ENCODE results near the gene DTX2. TPM values are rescaled to one million over a fixed set of nuclear protein-coding genes. Genes with fewer than 3 reads are reported as not detected.
A peak's percentile ranks its signal among the peaks of the same experiment; 100 is the strongest.
"Not testable (repeated sequence)": the region's sequence is repeated elsewhere in the genome, so short reads cannot be mapped to it uniquely, and the experiment has no call there.

The DTX2 gene
- total RNA-seq, 1 experiment from 2014 or later, result 11.5 TPM

- not testable (repeated sequence) for H3K4me1 ChIP-seq; H3K27me3 ChIP-seq; H3K4me3 ChIP-seq; H3K36me3 ChIP-seq; H3K27ac ChIP-seq; DNase-seq; H3K9me3 ChIP-seq (replicated peaks)
Observed at GRCh38 chr7:76497918-76498582, 36.5 kb downstream of the DTX2 start.

GRCh38 chr7:76498583-76499200 is 37.2 kb downstream of the DTX2 start:
- H3K9me3 ChIP-seq (replicated peaks); DNase-seq; H3K4me1 ChIP-seq; H3K27ac ChIP-seq; H3K27me3 ChIP-seq; H3K36me3 ChIP-seq; H3K4me3 ChIP-seq: not testable (repeated sequence)

- H3K4me1 ChIP-seq; DNase-seq; H3K27ac ChIP-seq; H3K9me3 ChIP-seq (replicated peaks); H3K4me3 ChIP-seq; H3K27me3 ChIP-seq; H3K36me3 ChIP-seq: not testable (repeated sequence)
Observed at GRCh38 chr7:76499201-76499923, 37.9 kb downstream of the DTX2 start.

GRCh38 chr7:76499924-76500241 is 38.4 kb downstream of the DTX2 start:
- H3K27me3 ChIP-seq; H3K9me3 ChIP-seq (replicated peaks); H3K4me3 ChIP-seq; DNase-seq; H3K4me1 ChIP-seq; H3K36me3 ChIP-seq; H3K27ac ChIP-seq: not testable (repeated sequence)

- not testable (repeated sequence) for H3K36me3 ChIP-seq; H3K27me3 ChIP-seq; H3K4me1 ChIP-seq; H3K4me3 ChIP-seq; DNase-seq; H3K9me3 ChIP-seq (replicated peaks); H3K27ac ChIP-seq
Observed at GRCh38 chr7:76502224-76502623, 40.7 kb downstream of the DTX2 start.

GRCh38 chr7:76502836-76503235 is 41.3 kb downstream of the DTX2 start:
- H3K36me3 ChIP-seq; H3K4me1 ChIP-seq; H3K27me3 ChIP-seq; H3K4me3 ChIP-seq; H3K9me3 ChIP-seq (replicated peaks); DNase-seq; H3K27ac ChIP-seq: not testable (repeated sequence)

- H3K4me1 ChIP-seq; H3K27me3 ChIP-seq; DNase-seq; H3K9me3 ChIP-seq (replicated peaks); H3K27ac ChIP-seq; H3K4me3 ChIP-seq; H3K36me3 ChIP-seq: not testable (repeated sequence)
Observed at GRCh38 chr7:76503244-76503643, 41.7 kb downstream of the DTX2 start.

- not testable (repeated sequence) for H3K27me3 ChIP-seq; DNase-seq; H3K27ac ChIP-seq; H3K9me3 ChIP-seq (replicated peaks); H3K36me3 ChIP-seq; H3K4me3 ChIP-seq
- peaks cover 11% of the 10 kb centered on the region for H3K4me1 ChIP-seq
Observed at GRCh38 chr7:76504351-76505167, 43.0 kb downstream of the DTX2 start.

- H3K27ac ChIP-seq, result no peak overlapping the region; the same call in 1 of the 2 replicates
Observed at GRCh38 chr7:76505168-76506080, 43.9 kb downstream of the DTX2 start.

GRCh38 chr7:76506081-76506440 is 44.6 kb downstream of the DTX2 start:
- no peaks in the 10 kb centered on the region for H3K9me3 ChIP-seq (replicated peaks)
- peak overlapping the region; percentile 18; the same call in 1 of the 2 replicates for H3K27ac ChIP-seq
- no peak overlapping the region for H3K4me3 ChIP-seq
- no peaks in the 10 kb centered on the region for H3K36me3 ChIP-seq
- H3K4me1 ChIP-seq, result peaks cover 23% of the 10 kb centered on the region
- peak; percentile 17 to 47 for DNase-seq
- no peaks in the 10 kb centered on the region for H3K27me3 ChIP-seq

More at GRCh38 chr7:76505168-76506080, 43.9 kb downstream of the DTX2 start:
- DNase-seq, result no peak
- Histone ChIP-seq H3K9me3 (replicated peaks) (no peaks in the 10 kb centered on the region), H3K36me3 (no peaks in the 10 kb centered on the region), H3K27me3 (no peaks in the 10 kb centered on the region), H3K4me1 (peaks cover 20% of the 10 kb centered on the region), H3K4me3 (no peak overlapping the region)

GRCh38 chr7:76506643-76507042 is 45.1 kb downstream of the DTX2 start:
- Histone ChIP-seq H3K4me1 (peaks cover 23% of the 10 kb centered on the region), H3K27ac (peak overlapping the region; percentile 18; the same call in 1 of the 2 replicates)
- H3K27me3 ChIP-seq; H3K36me3 ChIP-seq; H3K9me3 ChIP-seq (replicated peaks); H3K4me3 ChIP-seq: not testable (repeated sequence)
- peak in 1 of 2 experiments; percentile 1 for DNase-seq

- H3K27me3 ChIP-seq, result no peaks in the 10 kb centered on the region
- H3K27ac ChIP-seq, result no peak overlapping the region
- H3K4me3 ChIP-seq, result no peak overlapping the region
- H3K9me3 ChIP-seq (replicated peaks), result no peaks in the 10 kb centered on the region
- peaks cover 23% of the 10 kb centered on the region for H3K4me1 ChIP-seq
- no peaks in the 10 kb centered on the region for H3K36me3 ChIP-seq
- DNase-seq, result peak in 1 of 2 experiments; percentile 3
Observed at GRCh38 chr7:76507723-76508406, 46.4 kb downstream of the DTX2 start.

- peak within 1 kb of the TSS; percentile 12; the same call in 1 of the 2 replicates for H3K27ac ChIP-seq
- H3K36me3 ChIP-seq, result no peaks in the 10 kb centered on the region
- no peaks in the 10 kb centered on the region for H3K9me3 ChIP-seq (replicated peaks)
- DNase-seq, result peak; percentile 70 to 71
- H3K27me3 ChIP-seq, result no peaks in the 10 kb centered on the region
- peaks cover 28% of the 10 kb centered on the region for H3K4me1 ChIP-seq
- H3K4me3 ChIP-seq, result peak within 1 kb of the TSS; percentile 13
Observed at GRCh38 chr7:76509931-76510877, 48.7 kb downstream of the DTX2 start, which contains the start of gene UPK3B. Gene UPK3B (plus strand): TSS chr7:76510552. CDS start chr7:76510653, 101 bp downstream.
